K562 (cell line): ENCODE results near the gene CELA1. TPM values are rescaled to one million over a fixed set of nuclear protein-coding genes. Genes with fewer than 3 reads are reported as not detected.

ENCODE experiments used
- ATAC-seq: fragments of 200-7000 bp; cut with Tn5 transposase; 3 replicates; pipeline ENCODE4 v1.9.1; 2020; ENCODE audit warnings: moderate library complexity
- BruUV-seq: library from RNA; stranded (reverse); fragments of 400-500 nt; replicated peaks from 2 replicates; lab custom pipeline; 2021; lab: Mats Ljungman, UMichigan
- CTCF ChIA-PET: fragments of 300-600 bp; formaldehyde crosslinking; extraction: SDS; loops from one replicate; lab custom pipeline; 2021; ENCODE audit warnings: low intra/inter-chr PET ratio; lab: Yijun Ruan, JAX
- POLR2A ChIA-PET: fragments of 300-600, 350-650 bp; sonication (Branson Sonifier 250); formaldehyde crosslinking; extraction: SDS; loops from one replicate; lab custom pipeline; 2021; ENCODE audit warnings: antibody characterized with exemption, inconsistent platforms; lab: Yijun Ruan, JAX
- DNase-seq, 4 experiments: peaks; one replicate each; pipeline versions ENCODE4 v3.0.0 to v3.0.0-alpha.2; 2011 to 2018; ENCODE audit warnings: low spot score in 3 of 4, mixed read lengths in 3 of 4; ENCODE audit errors: extremely low read depth in 1 of 4
- FAIRE-seq: peaks from 2 replicates; lab custom pipeline; 2011; peaks lifted over from hg19 to GRCh38; lab: Jason Lieb, UNC
- H2AFZ ChIP-seq: 2 replicates; pipeline ENCODE4 v1.6.0; 2011; ENCODE audit warnings: low read depth, low read length, control low read depth, inconsistent platforms
- H3K27ac ChIP-seq: fragments of 200-600 bp; 3 replicates; pipeline ENCODE4 v1.8.0; 2011; ENCODE audit warnings: low read depth, mild to moderate bottlenecking, control low read depth, inconsistent platforms, low read length, moderate library complexity, mixed read lengths; ENCODE audit errors: extremely low read depth
- H3K27me3 ChIP-seq, 2 experiments: fragments of 300-600 bp in 1 of 2; 2 replicates in 1 of 2; 3 replicates in 1 of 2; pipeline versions ENCODE4 v1.6.0 to v1.8.0; 2011; ENCODE audit warnings: inconsistent platforms in 2 of 2, low read length in 2 of 2, mild to moderate bottlenecking in 1 of 2, mixed read lengths in 1 of 2, moderate library complexity in 1 of 2; ENCODE audit not compliant: control insufficient read depth in 2 of 2, insufficient read depth in 2 of 2
- H3K36me3 ChIP-seq: fragments of 300-600 bp; 3 replicates; pipeline ENCODE4 v1.8.0; 2011; ENCODE audit warnings: mild to moderate bottlenecking, low read length, inconsistent platforms; ENCODE audit not compliant: control insufficient read depth, insufficient read depth
- H3K4me1 ChIP-seq, 2 experiments: fragments of 200-600 bp in 1 of 2; replicated peaks in 1 of 2; 2 replicates in 1 of 2; 3 replicates in 1 of 2; pipeline versions ENCODE4 v1.5.1 to v1.8.0; 2011; ENCODE audit warnings: inconsistent platforms in 2 of 2, low read length in 2 of 2, mild to moderate bottlenecking in 1 of 2, mixed read lengths in 1 of 2, moderate library complexity in 1 of 2; ENCODE audit not compliant: control insufficient read depth in 2 of 2, insufficient read depth in 2 of 2
- H3K4me2 ChIP-seq: 2 replicates; pipeline ENCODE4 v1.6.1; 2011; ENCODE audit warnings: low read length, control low read depth, inconsistent platforms, mixed read lengths; ENCODE audit not compliant: insufficient read depth
- H3K4me3 ChIP-seq: fragments of 200-600 bp; sonication (generic), shearing (Covaris generic); 2 replicates; pipeline ENCODE4 v1.5.1; 2016; ENCODE audit warnings: control low read depth, inconsistent platforms
- H3K79me2 ChIP-seq: fragments of 200-600 bp; 3 replicates; pipeline ENCODE4 v1.8.0; 2011; ENCODE audit warnings: low read length, inconsistent platforms; ENCODE audit not compliant: control insufficient read depth, insufficient read depth
- H3K9ac ChIP-seq, 2 experiments: 2 replicates each; pipeline versions ENCODE4 v1.6.0 to v1.6.1; 2011; ENCODE audit warnings: low read depth in 2 of 2, low read length in 2 of 2, control low read depth in 1 of 2, inconsistent platforms in 1 of 2, mild to moderate bottlenecking in 1 of 2, mixed read lengths in 1 of 2; ENCODE audit not compliant: insufficient read depth in 1 of 2
- H3K9me1 ChIP-seq: one replicate; pipeline ENCODE4 v1.6.0; 2011; ENCODE audit warnings: inconsistent platforms, mild to moderate bottlenecking, low read length, moderate library complexity; ENCODE audit not compliant: control insufficient read depth, insufficient read depth
- H3K9me3 ChIP-seq: replicated peaks from 2 replicates; pipeline ENCODE4 v1.5.1; 2011; ENCODE audit warnings: low read depth, low read length, inconsistent platforms; ENCODE audit not compliant: control insufficient read depth, insufficient read depth
- H4K20me1 ChIP-seq: replicated peaks from 2 replicates; pipeline ENCODE4 v1.6.1; 2011; ENCODE audit warnings: low read length, inconsistent platforms, mixed read lengths; ENCODE audit not compliant: control insufficient read depth, insufficient read depth
- CAMTA2 ChIP-seq: fragments of 250-450 bp; sonication (Bioruptor Pico); conservative IDR thresholded peaks from 2 replicates; pipeline ENCODE4 v1.5.1; 2022
- DDX20 ChIP-seq: fragments of 450-650 bp; IDR thresholded peaks from 2 replicates; pipeline ENCODE4 v1.6.1; 2016; ENCODE audit warnings: missing genetic modification characterization, low read depth, mild to moderate bottlenecking, missing compliant biosample characterization, moderate library complexity
- DNMT1 ChIP-seq: fragments of 450-650 bp; IDR thresholded peaks from 2 replicates; pipeline ENCODE4 v1.6.1; 2016; ENCODE audit warnings: antibody characterized with exemption, mild to moderate bottlenecking
- PBX2 ChIP-seq, 2 experiments: IDR thresholded peaks in 1 of 2; conservative IDR thresholded peaks in 1 of 2; 2 replicates each; pipeline ENCODE4 v1.6.1; 2016; ENCODE audit warnings: low read depth in 2 of 2, mild to moderate bottlenecking in 1 of 2, missing compliant biosample characterization in 1 of 2, missing genetic modification characterization in 1 of 2, moderate library complexity in 1 of 2
- RAD21 ChIP-seq, 2 experiments: fragments of 250-450 bp in 1 of 2; fragments of 450-650 bp in 1 of 2; sonication (Bioruptor Pico) in 1 of 2; formaldehyde crosslinking in 1 of 2; IDR thresholded peaks in 1 of 2; conservative IDR thresholded peaks in 1 of 2; 2 replicates each; pipeline versions ENCODE4 v1.4.0 to v1.8.0; 2020 to 2022; ENCODE audit warnings: mild to moderate bottlenecking in 2 of 2, moderate library complexity in 1 of 2
- ZNF347 ChIP-seq: fragments of 450-650 bp; formaldehyde crosslinking; IDR thresholded peaks from 2 replicates; pipeline ENCODE4 v1.4.0; 2020; ENCODE audit warnings: low read depth, mild to moderate bottlenecking, moderate library complexity
- ZNF518B ChIP-seq: fragments of 250-450 bp; sonication (Bioruptor Pico); IDR thresholded peaks from 2 replicates; pipeline ENCODE4 v1.5.0; 2021; ENCODE audit warnings: mild to moderate bottlenecking, moderate library complexity
- ZNF561 ChIP-seq: fragments of 450-650 bp; formaldehyde crosslinking; conservative IDR thresholded peaks from 2 replicates; pipeline ENCODE4 v1.4.0; 2020; ENCODE audit warnings: mild to moderate bottlenecking, moderate library complexity
- ZNF583 ChIP-seq: fragments of 250-450 bp; sonication (Bioruptor Pico); IDR thresholded peaks from 2 replicates; pipeline ENCODE4 v1.4.0; 2020
- WGBS: fragments of 100-300 bp; shearing (Covaris generic); methylation state at CpG from one replicate; pipeline ENCODE4 v1.1.6; 2016; ENCODE audit warnings: low coverage, mixed read lengths; ENCODE audit not compliant: insufficient coverage; ENCODE audit errors: missing lambda C conversion rate; 5-methylcytosine and 5-hydroxymethylcytosine counted together
- in situ Hi-C: fragments of 300-500 bp; cut with MboI; formaldehyde crosslinking; loops from 4 replicates; pipeline ENCODE4 v1.15.0; 2018; ENCODE audit warnings: inconsistent platforms, mixed read lengths
- intact Hi-C: fragments of 100-400 bp; cut with micrococcal nuclease; formaldehyde crosslinking; loops from 2 replicates; pipeline ENCODE4 v1.14.2; 2022
- polyA plus RNA-seq, 8 experiments: library from polyadenylated mRNA; depleted of rRNA in 4 of 8; stranded (reverse) in 5 of 8; unstranded in 3 of 8; fragments of >200 nt; fragmentation: Nextera tagmentation in 2 of 8; fragmentation: Illumina TruSeq in 1 of 8; extraction: Ambion mirVana in 2 of 8; extraction: Trizol in 1 of 8; gene quantifications; 2 replicates each; pipeline versions ENCODE4 v1.2.1 to v1.2.3, GENCODE V29; 2011 to 2014; ENCODE audit warnings: inconsistent platforms in 1 of 8, missing spikeins in 1 of 8
- total RNA-seq, 7 experiments: library from RNA; depleted of rRNA in 6 of 7; stranded (reverse); fragments of >200 nt in 6 of 7; fragmentation: Illumina TruSeq in 2 of 7; extraction: Trizol in 2 of 7; gene quantifications; 2 replicates each; pipeline versions ENCODE4 v1.2.1 to v1.2.3, GENCODE V29; 2011 to 2021; ENCODE audit warnings: low replicate concordance in 1 of 7
- TF ChIP-seq, protein P1 (sequence below): fragments of 250-450 bp; sonication (Bioruptor Pico); IDR thresholded peaks from 2 replicates; pipeline ENCODE4 v1.8.0; 2022; ENCODE audit warnings: moderate library complexity, mild to moderate bottlenecking, inconsistent platforms

CELA1 gene
- total and polyA plus RNA-seq, 9 of the 15 experiments (the other 6 are each of a cell fraction or from before 2014, with no cell fraction given), result 0.06 to 0.27 (median 0.22) TPM; not detected in 6

DNA sequence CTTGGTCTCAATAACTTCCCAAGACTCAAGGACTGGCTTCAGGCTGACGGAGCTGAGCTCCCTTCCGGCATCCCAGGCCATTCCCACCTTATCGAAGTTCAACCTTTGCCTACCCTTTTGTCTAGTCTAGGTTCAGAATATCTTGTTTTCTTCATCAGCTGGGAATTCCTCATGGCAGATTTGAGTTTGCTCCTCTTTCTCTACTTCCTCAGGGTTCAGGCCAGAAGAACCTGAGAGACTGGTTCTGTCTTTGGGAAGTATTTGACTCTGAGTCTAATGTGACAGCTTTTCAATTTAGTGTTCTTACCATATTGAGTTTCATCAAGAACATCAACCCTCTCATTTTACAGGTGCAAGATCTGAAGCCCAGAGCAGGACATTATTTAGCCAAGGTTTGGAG lies 24.6 kb downstream of the CELA1 start (continued):
- TF ChIP-seq PBX2 (CRISPR knock-in tag; IDR thresholded peaks at IDR 0.05; ENCODE audit: low read depth) (no peak), PBX2 (tag; conservative IDR thresholded peaks at IDR 0.05; ENCODE audit: low read depth) (no peak), ZNF561 (CRISPR knock-in tag) (no peak), ZNF583 (CRISPR knock-in tag) (no peak)
- TF ChIP-seq, all 486 proteins: peak for 0

DNA sequence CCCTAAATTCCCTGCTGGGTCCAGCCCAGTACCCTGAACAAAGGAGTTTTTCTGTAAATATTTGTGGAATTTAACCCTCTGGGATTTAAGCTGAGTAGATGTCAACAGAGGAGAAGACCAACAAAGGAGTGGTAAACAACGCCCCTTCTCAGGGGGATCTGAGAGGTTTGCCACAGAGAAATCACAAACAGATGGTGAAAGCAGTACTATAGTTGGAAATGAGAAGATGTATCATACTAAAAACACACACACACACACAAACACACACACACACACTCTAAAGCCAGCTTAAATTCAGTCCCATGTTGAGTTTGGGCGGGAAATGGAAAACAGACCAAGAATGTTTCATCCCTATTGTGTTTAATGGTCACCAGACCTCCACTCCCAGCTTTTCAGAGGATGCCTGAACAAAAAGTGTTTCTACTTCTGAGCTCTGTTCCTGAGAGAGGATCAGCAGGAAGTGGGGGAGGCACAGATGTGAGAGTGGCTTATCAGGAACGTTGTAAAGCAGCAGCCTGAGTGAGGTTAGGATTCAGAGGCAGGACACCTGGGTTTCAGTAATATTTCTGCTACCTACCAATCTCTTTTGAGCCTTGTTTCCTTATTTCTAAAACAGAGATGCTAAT lies 25.7 kb downstream of the CELA1 start:
- in situ Hi-C loops, result no loop called here
- peak overlapping the region; percentile 83 for H2AFZ ChIP-seq
- POLR2A ChIA-PET, result interaction anchor here (0.7 to 2.9 kb wide), 7 partner anchors 10 to 301 kb away, joined by 3 to 9 read pairs (median 5); partner anchors contain the start of gene CSRNP2
- CTCF ChIA-PET, result interaction anchor here (0.6 kb wide), 1 partner anchor 51 kb away, joined by 3 read pairs; the partner anchor contains the start of gene SMAGP
- ATAC-seq, result peak; percentile 83
- peak; percentile 96 for FAIRE-seq
- intact Hi-C loops, result no loop called here
- no peaks in the 10 kb centered on the region for H3K36me3 ChIP-seq
- 9% methylated on average over 3 of the region's 3 CpGs for WGBS
- no peaks in the 10 kb centered on the region for H3K27me3 ChIP-seq
- H3K79me2 ChIP-seq, result no peaks in the 10 kb centered on the region
- DNase-seq, result peak; percentile 56 to 88 (median 70)
- peak overlapping the region in 1 of 2 experiments; percentile 38; a peak in 2 of 4 replicates for H3K9ac ChIP-seq
- H3K9me3 ChIP-seq, result no peaks in the 10 kb centered on the region; the same call in 1 of the 2 replicates
- no peaks in the 10 kb centered on the region for H4K20me1 ChIP-seq
- BruUV-seq, result no TSS peak
- no peaks in the 10 kb centered on the region for H3K9me1 ChIP-seq
- H3K27ac ChIP-seq, result peak overlapping the region; percentile 72
- H3K4me1 ChIP-seq, result peaks cover 33 to 51% of the 10 kb centered on the region in 2 experiments
- H3K4me2 ChIP-seq, result peak overlapping the region; percentile 71
- H3K4me3 ChIP-seq, result no peak overlapping the region
- TF ChIP-seq DDX20 (tag) (no peak), CAMTA2 (CRISPR knock-in tag) (no peak), ZNF518B (no peak), DNMT1 (no peak), ZNF347 (no peak), RAD21 (CRISPR knock-in tag; conservative IDR thresholded peaks at IDR 0.05 in 1 of 2, IDR thresholded peaks at IDR 0.05 in 1 of 2) (no peak)
- TF ChIP-seq, protein P1, sequence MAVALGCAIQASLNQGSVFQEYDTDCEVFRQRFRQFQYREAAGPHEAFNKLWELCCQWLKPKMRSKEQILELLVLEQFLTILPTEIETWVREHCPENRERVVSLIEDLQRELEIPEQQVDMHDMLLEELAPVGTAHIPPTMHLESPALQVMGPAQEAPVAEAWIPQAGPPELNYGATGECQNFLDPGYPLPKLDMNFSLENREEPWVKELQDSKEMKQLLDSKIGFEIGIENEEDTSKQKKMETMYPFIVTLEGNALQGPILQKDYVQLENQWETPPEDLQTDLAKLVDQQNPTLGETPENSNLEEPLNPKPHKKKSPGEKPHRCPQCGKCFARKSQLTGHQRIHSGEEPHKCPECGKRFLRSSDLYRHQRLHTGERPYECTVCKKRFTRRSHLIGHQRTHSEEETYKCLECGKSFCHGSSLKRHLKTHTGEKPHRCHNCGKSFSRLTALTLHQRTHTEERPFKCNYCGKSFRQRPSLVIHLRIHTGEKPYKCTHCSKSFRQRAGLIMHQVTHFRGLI (CRISPR knock-in tag), result no peak
